ENCODE results near the gene PCNX2. TPM values are rescaled to one million over a fixed set of nuclear protein-coding genes. Genes with fewer than 3 reads are reported as not detected.
A peak's percentile ranks its signal among the peaks of the same experiment; 100 is the strongest.

PCNX2 gene
- total and polyA plus RNA-seq, 12 donors: 0.29 to 3.1 (median 1.6) TPM

GRCh38 chr1:232993555-232993954 lies 302.0 kb downstream of the PCNX2 start:
- WGBS, 2 donors: 96 to 97% methylated on average over 3 of the region's 3 CpGs
- ATAC-seq (no peak), DNase-seq (no peak)
- intact Hi-C loops (cut with DNase I): no loop called here
- H3K9me3 ChIP-seq: peaks cover 0 to 10% (median 0%) of the 10 kb centered on the region in 11 donors
- no peak overlapping the region for H3K27ac ChIP-seq
- H3K36me3 ChIP-seq: peaks cover 0 to 5% (median 0%) of the 10 kb centered on the region in 9 donors
- H3K27me3 ChIP-seq: no peaks in the 10 kb centered on the region
- no peaks in the 10 kb centered on the region for H3K4me1 ChIP-seq
- TF ChIP-seq, protein P1, sequence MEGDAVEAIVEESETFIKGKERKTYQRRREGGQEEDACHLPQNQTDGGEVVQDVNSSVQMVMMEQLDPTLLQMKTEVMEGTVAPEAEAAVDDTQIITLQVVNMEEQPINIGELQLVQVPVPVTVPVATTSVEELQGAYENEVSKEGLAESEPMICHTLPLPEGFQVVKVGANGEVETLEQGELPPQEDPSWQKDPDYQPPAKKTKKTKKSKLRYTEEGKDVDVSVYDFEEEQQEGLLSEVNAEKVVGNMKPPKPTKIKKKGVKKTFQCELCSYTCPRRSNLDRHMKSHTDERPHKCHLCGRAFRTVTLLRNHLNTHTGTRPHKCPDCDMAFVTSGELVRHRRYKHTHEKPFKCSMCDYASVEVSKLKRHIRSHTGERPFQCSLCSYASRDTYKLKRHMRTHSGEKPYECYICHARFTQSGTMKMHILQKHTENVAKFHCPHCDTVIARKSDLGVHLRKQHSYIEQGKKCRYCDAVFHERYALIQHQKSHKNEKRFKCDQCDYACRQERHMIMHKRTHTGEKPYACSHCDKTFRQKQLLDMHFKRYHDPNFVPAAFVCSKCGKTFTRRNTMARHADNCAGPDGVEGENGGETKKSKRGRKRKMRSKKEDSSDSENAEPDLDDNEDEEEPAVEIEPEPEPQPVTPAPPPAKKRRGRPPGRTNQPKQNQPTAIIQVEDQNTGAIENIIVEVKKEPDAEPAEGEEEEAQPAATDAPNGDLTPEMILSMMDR (IDR thresholded peaks at IDR 0.05): no peak
- H3K4me3 ChIP-seq: no peak overlapping the region

DNA sequence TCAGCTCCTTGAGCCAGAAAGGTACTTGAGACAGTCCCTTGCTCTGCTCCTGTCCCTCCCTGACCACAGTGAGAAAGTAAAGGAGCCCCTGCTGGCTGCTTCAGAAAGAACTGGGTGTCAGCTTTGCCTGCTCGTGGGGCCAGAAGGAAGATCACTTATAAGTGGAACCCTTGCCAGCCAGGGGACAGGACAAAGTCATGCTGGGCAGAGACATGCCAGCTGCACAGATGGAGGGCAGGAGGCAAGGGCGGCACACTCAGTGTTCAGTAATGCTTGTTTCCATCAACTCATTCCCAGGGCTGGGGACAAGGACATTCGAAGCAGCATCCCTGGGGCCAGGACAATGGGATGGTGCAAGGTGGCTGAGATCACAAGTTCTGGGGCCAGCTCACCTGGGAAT lies 303.3 kb downstream of the PCNX2 start:
- ATAC-seq (peak; percentile 53 to 95 (median 80)), DNase-seq (peak; percentile 17 to 38)
- peak overlapping the region in 1 of 10 donors; percentile 6 for H3K27ac ChIP-seq
- H3K4me3 ChIP-seq: no peak overlapping the region
- no peaks in the 10 kb centered on the region for H3K27me3 ChIP-seq
- TF ChIP-seq, protein P1 (IDR thresholded peaks at IDR 0.05): no peak
- peaks cover 0 to 10% (median 0%) of the 10 kb centered on the region in 11 donors for H3K9me3 ChIP-seq
- peaks cover 0 to under 1% (median 0%) of the 10 kb centered on the region in 9 donors for H3K4me1 ChIP-seq
- intact Hi-C loops (cut with DNase I): no loop called here
- 52 to 65% methylated on average over 3 of the region's 3 CpGs for WGBS, 2 donors
- H3K36me3 ChIP-seq: no peaks in the 10 kb centered on the region

- no peaks in the 10 kb centered on the region for H3K27me3 ChIP-seq
- no peaks in the 10 kb centered on the region for H3K36me3 ChIP-seq
- H3K27ac ChIP-seq: no peak overlapping the region
- no peak for DNase-seq
- H3K4me1 ChIP-seq: peaks cover 0 to 6% (median 0%) of the 10 kb centered on the region in 9 donors
- H3K9me3 ChIP-seq: peaks cover 0 to 10% (median 0%) of the 10 kb centered on the region in 11 donors
- H3K4me3 ChIP-seq: no peak overlapping the region
- TF ChIP-seq, protein P1 (IDR thresholded peaks at IDR 0.05): no peak
- intact Hi-C loops (cut with DNase I): no loop called here
- no peak for ATAC-seq
- WGBS, 2 donors: 88% methylated on average over 7 of the region's 7 CpGs
These were observed 304.3 kb downstream of the PCNX2 start for GRCh38 chr1:232991238-232991637.

DNA sequence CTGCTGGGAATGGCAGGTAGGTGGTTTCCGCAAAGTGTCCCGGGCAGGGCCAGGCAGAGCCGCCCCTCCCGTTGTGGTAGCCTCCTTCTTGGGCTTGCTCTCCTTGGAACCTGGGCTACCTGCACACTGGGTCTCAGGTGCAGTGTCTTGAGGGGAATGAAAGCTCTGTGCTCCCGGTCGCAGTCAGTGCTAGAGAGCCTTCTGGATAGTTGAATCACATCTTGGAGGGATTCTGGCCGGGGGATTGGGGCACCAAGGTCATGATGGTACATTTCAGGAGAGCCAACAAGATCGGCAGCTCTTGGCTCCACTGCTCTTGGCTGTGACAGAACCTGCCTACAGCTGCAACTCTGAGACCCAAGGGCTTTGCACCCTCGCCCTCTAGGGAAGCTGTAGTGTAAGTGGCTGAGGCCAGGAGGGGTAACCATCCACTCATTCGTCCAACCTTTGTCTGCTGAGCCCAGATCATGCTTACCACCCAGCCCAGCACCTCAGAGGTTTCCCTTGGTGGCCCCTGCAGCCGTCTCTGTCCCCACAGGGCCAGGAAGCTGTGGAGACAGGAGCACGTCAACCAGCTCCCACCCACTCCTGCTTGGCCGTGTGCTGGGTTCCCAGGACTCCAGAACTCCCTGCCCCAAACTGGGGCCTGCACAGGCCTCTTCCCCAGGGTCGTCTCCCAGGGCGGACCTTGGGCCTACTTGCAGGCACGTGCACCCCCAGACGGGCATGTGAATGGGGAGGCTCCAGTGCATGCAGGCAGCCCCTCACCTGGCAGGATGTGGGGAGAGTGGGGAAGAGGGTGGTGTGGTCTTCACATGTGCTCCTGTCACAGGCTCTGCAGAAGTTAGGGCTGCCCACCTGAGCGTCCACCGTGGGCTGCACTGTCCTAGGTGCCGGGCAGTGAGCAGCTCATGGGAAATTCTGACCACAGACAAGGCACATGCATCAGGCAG lies 305.1 kb downstream of the PCNX2 start:
- ATAC-seq (peak in 1 of 8 donors; percentile 24), DNase-seq (no peak)
- Histone ChIP-seq H3K9me3 (peaks cover 0 to 10% (median 0%) of the 10 kb centered on the region in 11 donors), H3K4me3 (no peak overlapping the region), H3K4me1 (peaks cover 0 to 6% (median 0%) of the 10 kb centered on the region in 9 donors), H3K27ac (no peak overlapping the region), H3K27me3 (no peaks in the 10 kb centered on the region), H3K36me3 (no peaks in the 10 kb centered on the region)
- WGBS, 2 donors: 89 to 90% methylated on average over 20 of the region's 20 CpGs
- TF ChIP-seq, protein P1 (IDR thresholded peaks at IDR 0.05): no peak
- intact Hi-C loops (cut with DNase I): no loop called here
